GM12878 (cell line): ENCODE data around the gene AKAP13. TPM values are rescaled to one million over a fixed set of nuclear protein-coding genes. Genes with fewer than 3 reads are reported as not detected.
A peak's percentile ranks its signal among the peaks of the same experiment; 100 is the strongest.

Source experiments
- ATAC-seq: fragments of 200-7000 bp; cut with Tn5 transposase; 3 replicates; pipeline ENCODE4 v1.9.1; 2020; ENCODE audit warnings: mild to moderate bottlenecking, moderate library complexity
- BruUV-seq: library from RNA; stranded (reverse); fragments of 400-500 nt; replicated peaks from 2 replicates; lab custom pipeline; 2021; lab: Mats Ljungman, UMichigan
- CTCF ChIA-PET: fragments of 300-600 bp; sonication (Branson Sonifier 250); formaldehyde crosslinking; extraction: SDS; loops from one replicate; lab custom pipeline; 2021; ENCODE audit warnings: inconsistent platforms; lab: Yijun Ruan, JAX
- POLR2A ChIA-PET: fragments of 350-600 bp; formaldehyde crosslinking; extraction: SDS; loops from one replicate; lab custom pipeline; 2021; ENCODE audit warnings: inconsistent platforms; lab: Charles Lee
- RAD21 ChIA-PET: fragments of 300-600 bp; sonication (Branson Sonifier 250); formaldehyde crosslinking; loops from one replicate; lab custom pipeline; 2023; ENCODE audit warnings: antibody characterized with exemption; ENCODE audit not compliant: unreplicated experiment; lab: Charles Lee
- SMC1A ChIA-PET: fragments of 300-600 bp; sonication (Branson Sonifier 250); formaldehyde crosslinking; loops from one replicate; lab custom pipeline; 2023; ENCODE audit not compliant: unreplicated experiment, uncharacterized antibody; lab: Charles Lee
- DNase-seq: peaks from one replicate; pipeline ENCODE4 v3.0.0-alpha.2; 2011; ENCODE audit warnings: low read depth, low spot score
- FAIRE-seq: peaks from 3 replicates; lab custom pipeline; 2011; peaks lifted over from hg19 to GRCh38; lab: Jason Lieb, UNC
- H2AFZ ChIP-seq: 2 replicates; pipeline ENCODE4 v1.6.0; 2011; ENCODE audit warnings: low read depth, low read length, control low read depth; ENCODE audit not compliant: control insufficient read depth
- H3K27ac ChIP-seq: 2 replicates; pipeline ENCODE4 v1.5.1; 2011; ENCODE audit warnings: control low read depth; ENCODE audit not compliant: control insufficient read depth, insufficient read depth
- H3K27me3 ChIP-seq, 2 experiments: replicated peaks in 1 of 2; 2 replicates each; pipeline versions ENCODE4 v1.6.0 to v1.6.1; 2011; ENCODE audit warnings: low read length in 1 of 2; ENCODE audit not compliant: control insufficient read depth in 2 of 2, insufficient read depth in 2 of 2
- H3K36me3 ChIP-seq, 2 experiments: 2 replicates each; pipeline ENCODE4 v1.5.1; 2011; ENCODE audit warnings: low read length in 1 of 2; ENCODE audit not compliant: control insufficient read depth in 2 of 2, insufficient read depth in 2 of 2
- H3K4me1 ChIP-seq: 2 replicates; pipeline ENCODE4 v1.6.1; 2011; ENCODE audit warnings: mild to moderate bottlenecking, low read length, moderate library complexity, mixed read lengths; ENCODE audit not compliant: control insufficient read depth, insufficient read depth
- H3K4me2 ChIP-seq: 2 replicates; pipeline ENCODE4 v1.6.0; 2011; ENCODE audit warnings: control low read depth; ENCODE audit not compliant: control insufficient read depth, insufficient read depth
- H3K4me3 ChIP-seq: fragments of 200-600 bp; sonication (generic); 2 replicates; pipeline ENCODE4 v1.5.1; 2016
- H3K79me2 ChIP-seq: 2 replicates; pipeline ENCODE4 v1.6.0; 2011; ENCODE audit warnings: low read length; ENCODE audit not compliant: control insufficient read depth, insufficient read depth
- H3K9ac ChIP-seq: 2 replicates; pipeline ENCODE4 v1.8.0; 2011; ENCODE audit warnings: low read length, control low read depth, mixed read lengths; ENCODE audit not compliant: control insufficient read depth, insufficient read depth
- H3K9me3 ChIP-seq: replicated peaks from 3 replicates; pipeline ENCODE4 v1.5.1; 2011; ENCODE audit warnings: mild to moderate bottlenecking, low read length; ENCODE audit not compliant: control insufficient read depth, insufficient read depth
- H4K20me1 ChIP-seq: 2 replicates; pipeline ENCODE4 v1.6.0; 2011; ENCODE audit not compliant: control insufficient read depth, insufficient read depth
- CHD2 ChIP-seq: IDR thresholded peaks from 2 replicates; pipeline ENCODE4 v1.6.1; 2011; ENCODE audit warnings: low read depth, low read length, improper control_type of control experiment, borderline replicate concordance
- FOXK2 ChIP-seq: fragments of 450-650 bp; IDR thresholded peaks from 2 replicates; pipeline ENCODE4 v1.6.1; 2017; ENCODE audit warnings: mild to moderate bottlenecking, moderate library complexity
- HCFC1 ChIP-seq: fragments of 150-350 bp; IDR thresholded peaks from 2 replicates; pipeline ENCODE4 v1.6.1; 2014; ENCODE audit warnings: low read length
- IRF4 ChIP-seq: IDR thresholded peaks from 2 replicates; pipeline ENCODE4 v1.6.1; 2011; ENCODE audit warnings: low read depth, low read length
- KAT2A ChIP-seq: conservative IDR thresholded peaks from 2 replicates; pipeline ENCODE4 v1.6.1; 2011; ENCODE audit warnings: low read depth, low read length; ENCODE audit not compliant: control insufficient read depth
- MEF2A ChIP-seq: IDR thresholded peaks from 2 replicates; pipeline ENCODE4 v1.6.1; 2011; ENCODE audit warnings: low read depth, mild to moderate bottlenecking, low read length, moderate library complexity; ENCODE audit not compliant: insufficient read depth
- MYC ChIP-seq: IDR thresholded peaks from 2 replicates; pipeline ENCODE4 v1.6.1; 2011; ENCODE audit warnings: mild to moderate bottlenecking, low read length, moderate library complexity, inconsistent platforms; ENCODE audit not compliant: insufficient read depth, insufficient replicate concordance, insufficient read length, severe bottlenecking
- NFYB ChIP-seq: IDR thresholded peaks from 2 replicates; pipeline ENCODE4 v1.6.1; 2011; ENCODE audit warnings: low read depth, mild to moderate bottlenecking, low read length, improper control_type of control experiment, moderate library complexity; ENCODE audit not compliant: insufficient read depth
- PML ChIP-seq: IDR thresholded peaks from 2 replicates; pipeline ENCODE4 v1.6.1; 2012; ENCODE audit warnings: low read length, inconsistent platforms
- RB1 ChIP-seq: fragments of 450-650 bp; formaldehyde crosslinking; IDR thresholded peaks from 2 replicates; pipeline ENCODE4 v1.6.1; 2017; ENCODE audit warnings: mild to moderate bottlenecking, borderline replicate concordance
- RUNX3 ChIP-seq: IDR thresholded peaks from 2 replicates; pipeline ENCODE4 v1.6.1; 2012; ENCODE audit warnings: low read length, inconsistent platforms
- SUZ12 ChIP-seq: fragments of 200-600 bp; sonication (generic); IDR thresholded peaks from one replicate; pipeline ENCODE4 v1.6.1; 2018; ENCODE audit warnings: antibody characterized with exemption, mild to moderate bottlenecking; ENCODE audit not compliant: unreplicated experiment
- ZBTB40 ChIP-seq: fragments of 450-650 bp; IDR thresholded peaks from 2 replicates; pipeline ENCODE4 v1.6.1; 2016; ENCODE audit warnings: mild to moderate bottlenecking, moderate library complexity, borderline replicate concordance
- ZNF274 ChIP-seq: IDR thresholded peaks from one replicate; pipeline ENCODE4 v1.8.0; 2011; ENCODE audit not compliant: insufficient read length, insufficient read depth
- WGBS: methylation state at CpG from one replicate; pipeline ENCODE4 v1.1.6; 2016; ENCODE audit warnings: low lambda C conversion rate; ENCODE audit not compliant: insufficient replicate concordance, insufficient coverage; ENCODE audit errors: missing lambda C conversion rate; 5-methylcytosine and 5-hydroxymethylcytosine counted together
- in situ Hi-C: fragments of 300-500 bp; cut with MboI; formaldehyde crosslinking; loops from 9 replicates; pipeline ENCODE4 v1.14.3; 2018; ENCODE audit warnings: mixed read lengths
- intact Hi-C: fragments of 100-400 bp; cut with micrococcal nuclease; formaldehyde crosslinking; loops from one replicate; pipeline ENCODE4 v1.14.2; 2022; ENCODE audit not compliant: unreplicated experiment
- polyA plus RNA-seq, 11 experiments: library from polyadenylated mRNA; depleted of rRNA in 4 of 11; unstranded in 6 of 11; stranded (reverse) in 5 of 11; fragments of >200 nt; fragmentation: Nextera tagmentation in 4 of 11; fragmentation: Illumina TruSeq in 1 of 11; extraction: Ambion mirVana in 4 of 11; extraction: Trizol in 1 of 11; gene quantifications; 1 replicate in 1 of 11; 2 replicates in 10 of 11; pipeline versions ENCODE4 v1.2.1 to v1.2.3, GENCODE V29; 2011 to 2016; ENCODE audit warnings: inconsistent platforms in 2 of 11, missing spikeins in 2 of 11, low read depth in 1 of 11
- total RNA-seq, 4 experiments: library from RNA; depleted of rRNA in 3 of 4; stranded (reverse); fragments of >200 nt in 3 of 4; fragmentation: Illumina TruSeq in 1 of 4; extraction: Trizol in 1 of 4; gene quantifications; 2 replicates each; pipeline versions ENCODE4 v1.2.1 to v1.2.3, GENCODE V29; 2013 to 2021
- TF ChIP-seq, protein P1 (sequence below): fragments of 450-650 bp; IDR thresholded peaks from 2 replicates; pipeline ENCODE4 v1.6.1; 2017; ENCODE audit warnings: antibody characterized with exemption, mild to moderate bottlenecking, moderate library complexity

AKAP13 gene
- total and polyA plus RNA-seq, 10 of the 15 experiments (the other 5 are each of a cell fraction or from before 2014, with no cell fraction given) = 14.4 to 74.9 (median 55.1) TPM

GRCh38 chr15:85718271-85718971 lies 338.0 kb downstream of the AKAP13 start (continued):
- 0 out of 2 replicates have a peak, but pooled peaks have one; percentile 28 for TF ChIP-seq RUNX3
- TF ChIP-seq PML = no peak
- TF ChIP-seq KAT2A = no peak
- no peak for TF ChIP-seq SUZ12
- TF ChIP-seq NFYB = no peak
- no peak for TF ChIP-seq ZBTB40
- no peak for TF ChIP-seq HCFC1

GRCh38 chr15:85718981-85719380 lies 338.6 kb downstream of the AKAP13 start:
- in situ Hi-C loops = no loop called here
- TF ChIP-seq RUNX3 (no peak), CHD2 (no peak), NFYB (no peak), RB1 (no peak), FOXK2 (no peak), ZNF274 (no peak), MYC (no peak), IRF4 (no peak), MEF2A (no peak)
- TF ChIP-seq, protein P1, sequence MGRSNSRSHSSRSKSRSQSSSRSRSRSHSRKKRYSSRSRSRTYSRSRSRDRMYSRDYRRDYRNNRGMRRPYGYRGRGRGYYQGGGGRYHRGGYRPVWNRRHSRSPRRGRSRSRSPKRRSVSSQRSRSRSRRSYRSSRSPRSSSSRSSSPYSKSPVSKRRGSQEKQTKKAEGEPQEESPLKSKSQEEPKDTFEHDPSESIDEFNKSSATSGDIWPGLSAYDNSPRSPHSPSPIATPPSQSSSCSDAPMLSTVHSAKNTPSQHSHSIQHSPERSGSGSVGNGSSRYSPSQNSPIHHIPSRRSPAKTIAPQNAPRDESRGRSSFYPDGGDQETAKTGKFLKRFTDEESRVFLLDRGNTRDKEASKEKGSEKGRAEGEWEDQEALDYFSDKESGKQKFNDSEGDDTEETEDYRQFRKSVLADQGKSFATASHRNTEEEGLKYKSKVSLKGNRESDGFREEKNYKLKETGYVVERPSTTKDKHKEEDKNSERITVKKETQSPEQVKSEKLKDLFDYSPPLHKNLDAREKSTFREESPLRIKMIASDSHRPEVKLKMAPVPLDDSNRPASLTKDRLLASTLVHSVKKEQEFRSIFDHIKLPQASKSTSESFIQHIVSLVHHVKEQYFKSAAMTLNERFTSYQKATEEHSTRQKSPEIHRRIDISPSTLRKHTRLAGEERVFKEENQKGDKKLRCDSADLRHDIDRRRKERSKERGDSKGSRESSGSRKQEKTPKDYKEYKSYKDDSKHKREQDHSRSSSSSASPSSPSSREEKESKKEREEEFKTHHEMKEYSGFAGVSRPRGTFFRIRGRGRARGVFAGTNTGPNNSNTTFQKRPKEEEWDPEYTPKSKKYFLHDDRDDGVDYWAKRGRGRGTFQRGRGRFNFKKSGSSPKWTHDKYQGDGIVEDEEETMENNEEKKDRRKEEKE = no peak

More at GRCh38 chr15:85718981-85719380, 338.6 kb downstream of the AKAP13 start:
- intact Hi-C loops = no loop called here
- ChIA-PET POLR2A (interaction anchor here (2.2 kb wide), 1 partner anchor 11 kb away, joined by 6 read pairs; no protein-coding TSS in a partner anchor), SMC1A (interaction anchor here (0.6 to 2.2 kb wide), 8 partner anchors 8 to 232 kb away, joined by 3 to 12 read pairs (median 4); no protein-coding TSS in a partner anchor), CTCF (interaction anchor here (0.7 to 1.9 kb wide), 4 partner anchors 11 to 122 kb away, joined by 3 to 6 read pairs (median 4); no protein-coding TSS in a partner anchor), RAD21 (interaction anchor here (0.8 to 2.1 kb wide), 4 partner anchors 11 to 230 kb away, joined by 3 to 8 read pairs (median 4); no protein-coding TSS in a partner anchor)
- ATAC-seq (no peak), FAIRE-seq (no peak), DNase-seq (no peak)
- Histone ChIP-seq H3K9ac (no peak overlapping the region), H3K79me2 (peaks cover 6% of the 10 kb centered on the region), H3K4me1 (peaks cover 42% of the 10 kb centered on the region), H2AFZ (no peak overlapping the region), H3K27ac (peak overlapping the region; percentile 82), H3K9me3 (no peaks in the 10 kb centered on the region), H3K36me3 (peaks cover 20 to 45% of the 10 kb centered on the region in 2 experiments), H3K4me2 (peak overlapping the region; percentile 69), H3K27me3 (no peaks in the 10 kb centered on the region), H3K4me3 (no peak overlapping the region; the same call in 1 of the 2 replicates), H4K20me1 (no peaks in the 10 kb centered on the region)
- whole genome bisulfite sequencing = 71% methylated on average over 4 of the region's 4 CpGs
- no TSS peak for BruUV-seq
